ENCODE results near the gene CDS2.

DNA sequence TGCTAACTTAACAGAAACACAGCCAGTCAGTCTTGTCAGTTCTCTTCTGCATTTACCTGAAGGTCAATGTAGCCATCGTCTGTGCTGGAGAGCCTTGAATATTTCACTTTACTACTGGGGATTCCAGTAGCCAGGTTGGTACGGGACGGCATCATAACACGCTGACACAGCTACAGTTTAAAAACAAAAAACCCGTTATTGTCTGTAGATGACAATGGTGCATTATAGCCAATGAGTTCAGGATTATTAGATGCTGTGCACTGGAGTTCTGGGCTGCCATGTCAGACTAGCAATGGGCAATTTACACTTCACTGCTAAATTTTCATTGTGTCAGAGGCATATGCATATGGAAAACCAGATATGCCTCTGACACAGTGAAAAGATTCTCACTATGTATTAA, 17.5 kb upstream of the CDS2 start:
- no peak for TF ChIP-seq CTCF (IDR thresholded peaks at IDR 0.05)
- no peak for TF ChIP-seq POLR2A (IDR thresholded peaks at IDR 0.05)

Data from lower leg skin (tissue), 3 donors.